Measurements from ENCODE around the gene SLCO3A1. TPM values are rescaled to one million over a fixed set of nuclear protein-coding genes. Genes with fewer than 3 reads are reported as not detected.

Gene SLCO3A1
- total and polyA plus RNA-seq, 2 of the 8 experiments (the other 6 are each of a cell fraction or from before 2014, with no cell fraction given): 15.1 to 20.4 TPM

- CTCF ChIA-PET (ENCODE audit: partially characterized antibody): interaction anchor here (1.2 kb wide), 1 partner anchor 10 kb away, joined by 6 read pairs; no protein-coding TSS in a partner anchor
- WGBS, 2 experiments (ENCODE audit: extremely low coverage in 1 of 2, insufficient coverage in 1 of 2, insufficient read length in 1 of 2, insufficient replicate concordance in 2 of 2, low coverage in 1 of 2, low lambda C conversion rate in 2 of 2, missing lambda C conversion rate in 1 of 2): 88% methylated on average over 5 of the region's 5 CpGs; no CpG with 5 or more reads in 1 of the 2 experiments
Observed at GRCh38 chr15:91826443-91826842, 27.1 kb upstream of the SLCO3A1 start.

More at GRCh38 chr15:91826443-91826842, 27.1 kb upstream of the SLCO3A1 start:
- Histone ChIP-seq H3K9ac (replicated peaks in 1 of 4; ENCODE audit: extremely low read depth in 1 of 4, low read depth in 3 of 4, low read length in 3 of 4) (no peak overlapping the region), H2BK12ac (ENCODE audit: low read depth, low read length) (no peak overlapping the region), H3K79me2 (ENCODE audit: control insufficient read depth in 1 of 2, insufficient read depth in 2 of 2, low read length in 2 of 2) (no peaks in the 10 kb centered on the region), H3K27ac (ENCODE audit: low read depth, low read length) (no peak overlapping the region), H3K9me3 (ENCODE audit: insufficient read depth in 2 of 2, low read depth in 1 of 2, low read length in 1 of 2) (no peaks in the 10 kb centered on the region), H4K5ac (ENCODE audit: insufficient read length, low read depth, low read length) (no peak overlapping the region), H3K4me3 (ENCODE audit: extremely low read depth in 1 of 4, insufficient read depth in 2 of 4, low read depth in 3 of 4, low read length in 4 of 4) (no peak overlapping the region), H2BK20ac (ENCODE audit: low read length) (no peak overlapping the region), H2BK15ac (ENCODE audit: low read length) (no peak overlapping the region), H3K36me3 (ENCODE audit: control insufficient read depth in 2 of 4, insufficient read depth in 4 of 4, low read length in 3 of 4) (no peaks in the 10 kb centered on the region), H4K91ac (replicated peaks; ENCODE audit: insufficient read length, low read length) (no peak overlapping the region), H2BK120ac (replicated peaks; ENCODE audit: low read depth, low read length) (no peak overlapping the region), H2AK5ac (ENCODE audit: low read depth, low read length) (no peak overlapping the region), H3K4ac (replicated peaks; ENCODE audit: insufficient read length, low read depth, low read length) (no peak overlapping the region), H3K27me3 (replicated peaks in 1 of 4; ENCODE audit: control insufficient read depth in 3 of 4, extremely low read depth in 1 of 4, insufficient read depth in 3 of 4, low read length in 3 of 4) (no peaks in the 10 kb centered on the region), H2AFZ (ENCODE audit: low read length) (no peak overlapping the region), H3K56ac (replicated peaks; ENCODE audit: insufficient read length, low read depth, low read length) (no peak overlapping the region), H3K14ac (ENCODE audit: insufficient read length) (no peak overlapping the region), H3K18ac (ENCODE audit: extremely low read depth, low read length) (no peak overlapping the region), H3K23me2 (ENCODE audit: low read depth, low read length) (no peaks in the 10 kb centered on the region), H3K4me2 (ENCODE audit: insufficient read depth in 1 of 2, low read depth in 2 of 2, low read length in 2 of 2) (no peak overlapping the region), H3K23ac (ENCODE audit: insufficient read length) (no peak overlapping the region), H2BK5ac (ENCODE audit: low read depth, low read length) (no peak overlapping the region), H4K20me1 (replicated peaks in 1 of 2; ENCODE audit: control insufficient read depth in 1 of 2, insufficient read depth in 2 of 2, low read length in 2 of 2) (no peaks in the 10 kb centered on the region), H3K4me1 (replicated peaks in 1 of 4; ENCODE audit: control insufficient read depth in 3 of 4, insufficient read depth in 4 of 4, low read length in 3 of 4) (peaks cover 0 to 3% (median 0%) of the 10 kb centered on the region in 4 experiments; a peak in 1 of 7 replicates), H3K79me1 (ENCODE audit: low read depth, low read length) (no peaks in the 10 kb centered on the region), H4K8ac (ENCODE audit: extremely low read depth, insufficient read depth, low read length) (no peak overlapping the region)
- no peak for FAIRE-seq
- POLR2A ChIA-PET (ENCODE audit: partially characterized antibody): no interaction called here
- DNase-seq (ENCODE audit: low read depth in 1 of 2, low spot score in 2 of 2): no peak
- TF ChIP-seq SP2 (IDR thresholded peaks at IDR 0.05; ENCODE audit: low read length) (no peak), SP1 (IDR thresholded peaks at IDR 0.05; ENCODE audit: low read depth, low read length) (no peak), BACH1 (IDR thresholded peaks at IDR 0.05; ENCODE audit: low read length) (no peak), SIN3A (conservative IDR thresholded peaks at IDR 0.05 in 1 of 2, IDR thresholded peaks at IDR 0.05 in 1 of 2; ENCODE audit: low read depth in 1 of 2, low read length in 2 of 2) (no peak), POLR2AphosphoS5 (IDR thresholded peaks at IDR 0.05; ENCODE audit: low read depth, low read length) (no peak)
